Gastrocnemius medialis (tissue), 4 donors: ENCODE results near the gene SRP68. TPM values are rescaled to one million over a fixed set of nuclear protein-coding genes. Genes with fewer than 3 reads are reported as not detected.

Experiments used
- ATAC-seq, 2 donors: fragments of 150-250 bp; one replicate each; pipeline ENCODE4 v1.9.1; 2016
- DNase-seq, 2 donors: peaks; one replicate each; pipeline ENCODE4 v3.0.0-alpha.2; 2019
- H3K27ac ChIP-seq, 4 donors: fragments of 200-600 bp; sonication (generic); 1 replicate in 1 of 4; 2 replicates in 3 of 4; pipeline ENCODE4 v1.5.1; 2016 to 2018; ENCODE audit warnings: mild to moderate bottlenecking in 2 of 4, moderate library complexity in 1 of 4
- H3K27me3 ChIP-seq, 3 donors: fragments of 200-600 bp; sonication (generic) in 2 of 3; 1 replicate in 1 of 3; 2 replicates in 2 of 3; pipeline versions ENCODE4 v1.5.1 to v1.6.0; 2016 to 2019; ENCODE audit warnings: mild to moderate bottlenecking in 1 of 3, moderate library complexity in 1 of 3
- H3K36me3 ChIP-seq, 2 donors: fragments of 200-600 bp; sonication (generic) in 1 of 2; one replicate each; pipeline ENCODE4 v1.5.1; 2017 to 2018
- H3K4me1 ChIP-seq, 2 donors: fragments of 200-600 bp; sonication (generic) in 1 of 2; one replicate each; pipeline ENCODE4 v1.5.1; 2016 to 2017; ENCODE audit warnings: mild to moderate bottlenecking in 2 of 2
- H3K4me3 ChIP-seq, 4 donors: fragments of 200-600 bp; sonication (generic) in 3 of 4; 1 replicate in 1 of 4; 2 replicates in 3 of 4; pipeline ENCODE4 v1.5.1; 2016 to 2019; ENCODE audit warnings: mild to moderate bottlenecking in 2 of 4
- H3K9me3 ChIP-seq, 3 donors: fragments of 200-600 bp; sonication (generic) in 2 of 3; 1 replicate in 1 of 3; 2 replicates in 2 of 3; pipeline ENCODE4 v1.5.1; 2016 to 2019
- CTCF ChIP-seq, 5 experiments: fragments of 450-650 bp in 3 of 5; fragments of 200-600 bp in 2 of 5; sonication (generic) in 2 of 5; IDR thresholded peaks in 4 of 5; conservative IDR thresholded peaks in 1 of 5; 1 replicate in 4 of 5; 2 replicates in 1 of 5; pipeline ENCODE4 v1.5.1; 2016 to 2019; ENCODE audit warnings: antibody characterized with exemption in 5 of 5, mild to moderate bottlenecking in 3 of 5, moderate library complexity in 3 of 5
- POLR2A ChIP-seq, 2 donors: fragments of 450-650 bp; IDR thresholded peaks; one replicate each; pipeline ENCODE4 v1.6.1; 2017; ENCODE audit warnings: antibody characterized with exemption in 2 of 2, mild to moderate bottlenecking in 2 of 2, moderate library complexity in 2 of 2
- in situ Hi-C, 4 donors: fragments of 200-750 bp; cut with MboI; loops; one replicate each; pipeline versions ENCODE4 v1.15.0 to v1.8.0; 2017; ENCODE audit warnings: low sequenced_read_pairs in 4 of 4
- intact Hi-C: fragments of 100-400 bp; cut with DNase I; formaldehyde crosslinking; loops from one replicate; pipeline ENCODE4 v1.15.1; 2023; ENCODE audit warnings: low total_unique reads
- total RNA-seq, 4 donors: library from RNA; depleted of rRNA; stranded (reverse); fragments of >200 nt; gene quantifications; one replicate each; pipeline versions ENCODE4 v1.1.0 to v1.2.3, GENCODE V29; 2016

Gene SRP68
- total RNA-seq, 4 donors from 2014 or later = 33.0 to 76.7 (median 66.7) TPM

- intact Hi-C loops = no loop called here
- no peak for DNase-seq
- H3K4me1 ChIP-seq = peaks cover 9 to 13% of the 10 kb centered on the region in 2 donors
- in situ Hi-C loops = no loop called here
- no peak overlapping the region for H3K4me3 ChIP-seq
- H3K27me3 ChIP-seq = no peaks in the 10 kb centered on the region
- H3K36me3 ChIP-seq = no peaks in the 10 kb centered on the region
- no peak overlapping the region for H3K27ac ChIP-seq
- no peak for ATAC-seq
- TF ChIP-seq POLR2A (IDR thresholded peaks at IDR 0.05) (no peak), CTCF (IDR thresholded peaks at IDR 0.05 in 4 of 5, conservative IDR thresholded peaks at IDR 0.05 in 1 of 5) (peak in 3 of 5 experiments; percentile 31 to 51 (median 46))
- no peaks in the 10 kb centered on the region for H3K9me3 ChIP-seq
Observed at GRCh38 chr17:76000016-76000754, 72.1 kb downstream of the SRP68 start.

- Histone ChIP-seq H3K4me3 (no peak overlapping the region), H3K27ac (no peak overlapping the region), H3K36me3 (peaks cover 0 to 5% of the 10 kb centered on the region in 2 donors), H3K9me3 (no peaks in the 10 kb centered on the region), H3K4me1 (peaks cover 4 to 6% of the 10 kb centered on the region in 2 donors), H3K27me3 (no peaks in the 10 kb centered on the region)
- TF ChIP-seq POLR2A (IDR thresholded peaks at IDR 0.05) (no peak), CTCF (IDR thresholded peaks at IDR 0.05 in 4 of 5, conservative IDR thresholded peaks at IDR 0.05 in 1 of 5) (no peak)
- in situ Hi-C loops = no loop called here
- intact Hi-C loops = no loop called here
- DNase-seq (no peak), ATAC-seq (no peak)
Observed at GRCh38 chr17:75998327-75998795, 74.0 kb downstream of the SRP68 start.

GRCh38 chr17:75996665-75997590 is 75.4 kb downstream of the SRP68 start:
- intact Hi-C loops = no loop called here
- H3K27ac ChIP-seq = no peak overlapping the region

GRCh38 chr17:75995385-75995925 is 76.9 kb downstream of the SRP68 start:
- in situ Hi-C loops = no loop called here
- ATAC-seq (no peak), DNase-seq (no peak)
- intact Hi-C loops = no loop called here
- TF ChIP-seq CTCF (IDR thresholded peaks at IDR 0.05 in 4 of 5, conservative IDR thresholded peaks at IDR 0.05 in 1 of 5) = no peak
- no peak for TF ChIP-seq POLR2A (IDR thresholded peaks at IDR 0.05)
- no peak overlapping the region for H3K4me3 ChIP-seq
- no peaks in the 10 kb centered on the region for H3K27me3 ChIP-seq
- H3K27ac ChIP-seq = no peak overlapping the region
- no peaks in the 10 kb centered on the region for H3K9me3 ChIP-seq
- no peaks in the 10 kb centered on the region for H3K4me1 ChIP-seq
- peaks cover 0 to 7% of the 10 kb centered on the region in 2 donors for H3K36me3 ChIP-seq

More at GRCh38 chr17:75996665-75997590, 75.4 kb downstream of the SRP68 start:
- Histone ChIP-seq H3K27me3 (no peaks in the 10 kb centered on the region), H3K36me3 (peaks cover 0 to 7% of the 10 kb centered on the region in 2 donors), H3K4me3 (no peak overlapping the region), H3K9me3 (no peaks in the 10 kb centered on the region), H3K4me1 (no peaks in the 10 kb centered on the region)
- in situ Hi-C loops = no loop called here
- DNase-seq (no peak), ATAC-seq (no peak)
- TF ChIP-seq POLR2A (IDR thresholded peaks at IDR 0.05) (no peak), CTCF (IDR thresholded peaks at IDR 0.05 in 4 of 5, conservative IDR thresholded peaks at IDR 0.05 in 1 of 5) (no peak)
